ENCODE data around the gene ZDHHC14.

DNA sequence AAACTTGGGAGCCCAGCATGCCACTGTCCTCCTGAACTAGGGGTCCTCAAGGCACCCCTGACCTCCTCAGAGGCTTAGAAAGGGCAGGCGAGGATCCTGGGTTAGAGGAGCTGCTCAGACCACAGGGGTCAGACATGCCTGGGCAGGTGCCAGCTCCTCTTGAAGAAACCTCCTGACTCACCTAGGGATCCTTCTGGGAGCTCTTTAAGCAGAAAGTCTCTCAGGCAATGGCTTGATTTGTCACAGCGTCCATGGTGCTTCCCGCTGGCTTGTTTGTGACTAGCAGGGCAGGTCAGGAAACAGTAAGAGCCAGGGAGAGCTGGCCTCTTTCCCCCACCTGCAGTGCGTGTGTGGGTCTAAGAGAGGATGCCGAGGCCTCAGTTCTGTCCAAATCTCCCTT lies 267.6 kb downstream of the ZDHHC14 start:
- no peak for TF ChIP-seq EZH2 (IDR thresholded peaks at IDR 0.05; ENCODE audit: low read length)
- TF ChIP-seq, protein P1, sequence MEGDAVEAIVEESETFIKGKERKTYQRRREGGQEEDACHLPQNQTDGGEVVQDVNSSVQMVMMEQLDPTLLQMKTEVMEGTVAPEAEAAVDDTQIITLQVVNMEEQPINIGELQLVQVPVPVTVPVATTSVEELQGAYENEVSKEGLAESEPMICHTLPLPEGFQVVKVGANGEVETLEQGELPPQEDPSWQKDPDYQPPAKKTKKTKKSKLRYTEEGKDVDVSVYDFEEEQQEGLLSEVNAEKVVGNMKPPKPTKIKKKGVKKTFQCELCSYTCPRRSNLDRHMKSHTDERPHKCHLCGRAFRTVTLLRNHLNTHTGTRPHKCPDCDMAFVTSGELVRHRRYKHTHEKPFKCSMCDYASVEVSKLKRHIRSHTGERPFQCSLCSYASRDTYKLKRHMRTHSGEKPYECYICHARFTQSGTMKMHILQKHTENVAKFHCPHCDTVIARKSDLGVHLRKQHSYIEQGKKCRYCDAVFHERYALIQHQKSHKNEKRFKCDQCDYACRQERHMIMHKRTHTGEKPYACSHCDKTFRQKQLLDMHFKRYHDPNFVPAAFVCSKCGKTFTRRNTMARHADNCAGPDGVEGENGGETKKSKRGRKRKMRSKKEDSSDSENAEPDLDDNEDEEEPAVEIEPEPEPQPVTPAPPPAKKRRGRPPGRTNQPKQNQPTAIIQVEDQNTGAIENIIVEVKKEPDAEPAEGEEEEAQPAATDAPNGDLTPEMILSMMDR (optimal IDR thresholded peaks at IDR 0.05 in 1 of 3, IDR thresholded peaks at IDR 0.05 in 1 of 3, conservative IDR thresholded peaks at IDR 0.05 in 1 of 3; ENCODE audit: extremely low read depth in 1 of 3, insufficient read depth in 2 of 3, low read length in 3 of 3) = no peak
